ENCODE results near the gene RHOD. TPM values are rescaled to one million over a fixed set of nuclear protein-coding genes. Genes with fewer than 3 reads are reported as not detected.

Gene RHOD
- total RNA-seq, 1 experiment from 2014 or later: 13.1 TPM

DNA sequence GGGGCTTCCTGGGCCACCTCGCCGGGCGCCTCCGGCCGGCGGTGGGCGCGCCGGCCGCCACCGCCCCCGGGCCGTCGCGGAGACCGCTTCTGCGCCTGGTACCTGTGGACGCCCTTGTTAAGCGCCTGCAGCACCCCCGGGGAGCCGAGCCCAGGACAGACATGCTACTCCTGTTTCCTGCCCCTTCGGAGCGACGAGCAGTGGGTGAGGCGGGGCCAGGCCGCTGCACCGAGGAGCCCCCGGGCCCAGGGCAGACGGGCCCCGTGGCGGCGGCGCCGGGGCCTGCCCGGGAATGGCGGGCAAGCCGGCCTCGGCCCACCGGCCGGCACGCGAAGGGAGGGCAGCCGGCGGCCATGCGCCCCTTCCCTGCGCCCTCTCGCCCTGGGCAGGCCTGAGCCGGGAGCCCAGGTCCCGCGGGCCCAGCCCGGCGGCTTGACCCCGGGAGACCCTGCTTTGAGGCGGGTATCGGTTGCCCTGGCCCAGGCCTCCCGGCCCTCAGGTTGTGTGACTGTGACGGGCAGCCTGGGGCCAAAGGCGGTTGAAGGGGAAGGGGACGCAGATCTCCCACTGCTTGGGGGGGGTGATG, 61.6 kb downstream of the RHOD start:
- ChIA-PET POLR2A (interaction anchor here (1.0 to 1.8 kb wide), 2 partner anchors 122 to 171 kb away, joined by 3 to 11 read pairs; partner anchors contain the start of gene ANKRD13D), CTCF (interaction anchor here (0.6 to 3.9 kb wide), 16 partner anchors 9 to 458 kb away, joined by 3 to 33 read pairs (median 5); partner anchors contain the start of gene PPP1CA)
- H3K4me1 Mint-ChIP-seq: peaks cover 36% of the 10 kb centered on the region
- peaks cover 16% of the 10 kb centered on the region for H3K36me3 Mint-ChIP-seq
- TF ChIP-seq RELA (CRISPR knock-in tag; IDR thresholded peaks at IDR 0.05; ENCODE audit: borderline replicate concordance) (no peak), NFATC4 (CRISPR knock-in tag; IDR thresholded peaks at IDR 0.05) (no peak), FOXP1 (CRISPR knock-in tag; IDR thresholded peaks at IDR 0.05; ENCODE audit: borderline replicate concordance) (peak; percentile 53; the same call in 1 of the 2 replicates), ZNF121 (CRISPR knock-in tag; IDR thresholded peaks at IDR 0.05) (no peak), ZNF423 (CRISPR knock-in tag; IDR thresholded peaks at IDR 0.05) (peak; percentile 13; the same call in 1 of the 2 replicates), ZNF263 (CRISPR knock-in tag; IDR thresholded peaks at IDR 0.05; ENCODE audit: low read depth) (no peak)
- TF ChIP-seq, protein P1, sequence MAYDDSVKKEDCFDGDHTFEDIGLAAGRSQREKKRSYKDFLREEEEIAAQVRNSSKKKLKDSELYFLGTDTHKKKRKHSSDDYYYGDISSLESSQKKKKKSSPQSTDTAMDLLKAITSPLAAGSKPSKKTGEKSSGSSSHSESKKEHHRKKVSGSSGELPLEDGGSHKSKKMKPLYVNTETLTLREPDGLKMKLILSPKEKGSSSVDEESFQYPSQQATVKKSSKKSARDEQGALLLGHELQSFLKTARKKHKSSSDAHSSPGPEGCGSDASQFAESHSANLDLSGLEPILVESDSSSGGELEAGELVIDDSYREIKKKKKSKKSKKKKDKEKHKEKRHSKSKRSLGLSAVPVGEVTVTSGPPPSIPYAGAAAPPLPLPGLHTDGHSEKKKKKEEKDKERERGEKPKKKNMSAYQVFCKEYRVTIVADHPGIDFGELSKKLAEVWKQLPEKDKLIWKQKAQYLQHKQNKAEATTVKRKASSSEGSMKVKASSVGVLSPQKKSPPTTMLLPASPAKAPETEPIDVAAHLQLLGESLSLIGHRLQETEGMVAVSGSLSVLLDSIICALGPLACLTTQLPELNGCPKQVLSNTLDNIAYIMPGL (CRISPR knock-in tag; IDR thresholded peaks at IDR 0.05): 0 out of 2 replicates have a peak, but pooled peaks have one; percentile 54
- TF ChIP-seq, protein P2, sequence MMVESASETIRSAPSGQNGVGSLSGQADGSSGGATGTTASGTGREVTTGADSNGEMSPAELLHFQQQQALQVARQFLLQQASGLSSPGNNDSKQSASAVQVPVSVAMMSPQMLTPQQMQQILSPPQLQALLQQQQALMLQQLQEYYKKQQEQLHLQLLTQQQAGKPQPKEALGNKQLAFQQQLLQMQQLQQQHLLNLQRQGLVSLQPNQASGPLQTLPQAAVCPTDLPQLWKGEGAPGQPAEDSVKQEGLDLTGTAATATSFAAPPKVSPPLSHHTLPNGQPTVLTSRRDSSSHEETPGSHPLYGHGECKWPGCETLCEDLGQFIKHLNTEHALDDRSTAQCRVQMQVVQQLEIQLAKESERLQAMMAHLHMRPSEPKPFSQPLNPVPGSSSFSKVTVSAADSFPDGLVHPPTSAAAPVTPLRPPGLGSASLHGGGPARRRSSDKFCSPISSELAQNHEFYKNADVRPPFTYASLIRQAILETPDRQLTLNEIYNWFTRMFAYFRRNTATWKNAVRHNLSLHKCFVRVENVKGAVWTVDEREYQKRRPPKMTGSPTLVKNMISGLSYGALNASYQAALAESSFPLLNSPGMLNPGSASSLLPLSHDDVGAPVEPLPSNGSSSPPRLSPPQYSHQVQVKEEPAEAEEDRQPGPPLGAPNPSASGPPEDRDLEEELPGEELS (CRISPR knock-in tag; IDR thresholded peaks at IDR 0.05): peak; percentile 23; the same call in 1 of the 2 replicates
- H3K9me3 Mint-ChIP-seq: no peaks in the 10 kb centered on the region
- peak; percentile 44 for ATAC-seq
- H3K27me3 Mint-ChIP-seq (ENCODE audit: low read depth): peaks cover 4% of the 10 kb centered on the region; the same call in 1 of the 2 replicates
- peak; percentile 64 for DNase-seq (ENCODE audit: low spot score)
- no peak overlapping the region for H3K27ac Mint-ChIP-seq
- peak overlapping the region; percentile 43 for H3K4me3 Mint-ChIP-seq

- DNase-seq (ENCODE audit: low spot score) (peak; percentile 98), ATAC-seq (peak; percentile 83)
- peaks cover 19% of the 10 kb centered on the region for H3K36me3 Mint-ChIP-seq
- no peaks in the 10 kb centered on the region for H3K9me3 Mint-ChIP-seq
- ChIA-PET CTCF (interaction anchor here (0.6 to 3.9 kb wide), 20 partner anchors 9 to 283 kb away, joined by 3 to 33 read pairs (median 5); partner anchors contain the start of genes PPP1CA, RAD9A and SSH3), POLR2A (interaction anchor here (0.5 to 1.8 kb wide), 5 partner anchors 10 to 278 kb away, joined by 3 to 11 read pairs (median 3); partner anchors contain the start of gene ANKRD13D)
- peaks cover 32% of the 10 kb centered on the region for H3K4me1 Mint-ChIP-seq
- H3K27me3 Mint-ChIP-seq (ENCODE audit: low read depth): peaks cover 4% of the 10 kb centered on the region; the same call in 1 of the 2 replicates
- TF ChIP-seq, protein P2 (CRISPR knock-in tag; IDR thresholded peaks at IDR 0.05): 0 out of 2 replicates have a peak, but pooled peaks have one; percentile 44
- TF ChIP-seq ZNF423 (CRISPR knock-in tag; IDR thresholded peaks at IDR 0.05) (0 out of 2 replicates have a peak, but pooled peaks have one; percentile 30), ELF4 (CRISPR knock-in tag; IDR thresholded peaks at IDR 0.05; ENCODE audit: low read depth) (no peak), FOXP1 (CRISPR knock-in tag; IDR thresholded peaks at IDR 0.05; ENCODE audit: borderline replicate concordance) (0 out of 2 replicates have a peak, but pooled peaks have one; percentile 43)
- peak within 1 kb of the TSS; percentile 96 for H3K27ac Mint-ChIP-seq
- peak within 1 kb of the TSS; percentile 94 for H3K4me3 Mint-ChIP-seq
These were observed 62.3 kb downstream of the RHOD start, which contains the start of gene KDM2A for GRCh38 chr11:67118801-67119584. TSS of gene KDM2A (plus strand) at chr11:67119263. CDS start at chr11:67121317, 2,054 bp downstream.

Data from WTC11 (cell line).